ENCODE results near the gene STOML2. TPM values are rescaled to one million over a fixed set of nuclear protein-coding genes. Genes with fewer than 3 reads are reported as not detected.
"Not testable (repeated sequence)": the region's sequence is repeated elsewhere in the genome, so short reads cannot be mapped to it uniquely, and the experiment has no call there.

STOML2 gene, protein sequence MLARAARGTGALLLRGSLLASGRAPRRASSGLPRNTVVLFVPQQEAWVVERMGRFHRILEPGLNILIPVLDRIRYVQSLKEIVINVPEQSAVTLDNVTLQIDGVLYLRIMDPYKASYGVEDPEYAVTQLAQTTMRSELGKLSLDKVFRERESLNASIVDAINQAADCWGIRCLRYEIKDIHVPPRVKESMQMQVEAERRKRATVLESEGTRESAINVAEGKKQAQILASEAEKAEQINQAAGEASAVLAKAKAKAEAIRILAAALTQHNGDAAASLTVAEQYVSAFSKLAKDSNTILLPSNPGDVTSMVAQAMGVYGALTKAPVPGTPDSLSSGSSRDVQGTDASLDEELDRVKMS
- total RNA-seq: 100 to 1,000 TPM in 2 of 4 donors, 10 to 100 TPM in 2; 76.3 to 105 (median 88.6) TPM

DNA sequence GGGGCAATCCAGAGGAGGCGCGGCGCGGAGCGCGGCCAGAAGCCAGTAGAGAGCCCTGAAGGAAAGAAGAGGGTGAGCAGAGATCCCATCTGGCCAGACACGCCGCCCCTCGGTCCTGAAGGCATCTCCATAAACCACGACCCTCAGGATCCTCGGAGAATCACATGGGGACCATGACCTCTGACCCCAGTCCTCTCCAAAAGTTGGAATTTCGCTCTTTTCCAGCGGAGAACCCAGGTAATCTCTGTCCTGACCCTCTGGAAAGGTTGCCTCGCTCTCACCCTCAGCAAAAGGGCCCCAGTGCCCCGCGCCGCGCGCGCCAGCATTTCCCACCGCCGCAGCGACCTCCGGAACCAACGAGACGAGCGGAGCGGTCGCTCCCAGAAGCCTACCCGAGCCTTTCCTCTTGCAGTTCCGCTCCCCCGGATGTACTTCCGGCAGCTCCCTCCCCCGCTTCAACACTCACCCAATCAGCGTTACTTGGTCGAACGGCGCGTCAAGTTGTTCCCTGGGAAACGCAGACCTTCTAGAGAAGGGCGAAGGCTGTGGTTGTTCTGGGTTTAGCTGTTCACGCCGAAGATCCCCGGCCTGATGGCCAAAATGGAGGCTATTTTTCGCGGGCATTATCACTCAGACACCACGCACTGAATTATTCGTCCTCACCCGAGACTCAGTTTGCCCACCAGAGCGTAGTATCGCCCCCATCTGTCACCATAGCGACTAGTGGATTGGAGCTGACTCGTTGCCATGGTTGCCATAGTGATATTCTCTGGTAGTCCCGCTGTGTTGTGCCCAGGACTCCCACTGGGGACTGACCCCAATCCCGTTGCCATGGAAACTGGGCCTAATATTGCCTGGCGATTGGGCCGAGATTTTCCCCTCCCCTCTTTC, at the start of gene STOML2:
TSS of gene STOML2 (minus strand) at position 363 of the 891 bp plus-strand sequence. CDS start at position 326, 37 bp downstream.
- TF ChIP-seq POLR2A (IDR thresholded peaks at IDR 0.05): no peak
- TF ChIP-seq, protein P1, sequence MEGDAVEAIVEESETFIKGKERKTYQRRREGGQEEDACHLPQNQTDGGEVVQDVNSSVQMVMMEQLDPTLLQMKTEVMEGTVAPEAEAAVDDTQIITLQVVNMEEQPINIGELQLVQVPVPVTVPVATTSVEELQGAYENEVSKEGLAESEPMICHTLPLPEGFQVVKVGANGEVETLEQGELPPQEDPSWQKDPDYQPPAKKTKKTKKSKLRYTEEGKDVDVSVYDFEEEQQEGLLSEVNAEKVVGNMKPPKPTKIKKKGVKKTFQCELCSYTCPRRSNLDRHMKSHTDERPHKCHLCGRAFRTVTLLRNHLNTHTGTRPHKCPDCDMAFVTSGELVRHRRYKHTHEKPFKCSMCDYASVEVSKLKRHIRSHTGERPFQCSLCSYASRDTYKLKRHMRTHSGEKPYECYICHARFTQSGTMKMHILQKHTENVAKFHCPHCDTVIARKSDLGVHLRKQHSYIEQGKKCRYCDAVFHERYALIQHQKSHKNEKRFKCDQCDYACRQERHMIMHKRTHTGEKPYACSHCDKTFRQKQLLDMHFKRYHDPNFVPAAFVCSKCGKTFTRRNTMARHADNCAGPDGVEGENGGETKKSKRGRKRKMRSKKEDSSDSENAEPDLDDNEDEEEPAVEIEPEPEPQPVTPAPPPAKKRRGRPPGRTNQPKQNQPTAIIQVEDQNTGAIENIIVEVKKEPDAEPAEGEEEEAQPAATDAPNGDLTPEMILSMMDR (IDR thresholded peaks at IDR 0.05): no peak
- DNase-seq (ENCODE audit: low spot score in 2 of 2): peak; percentile 96 to 99
- 1% methylated on average over 53 to 56 of the region's 57 CpGs for WGBS, 2 donors
- intact Hi-C loops (cut with DNase I; ENCODE audit: low total_unique reads): no loop called here
- H3K4me3 ChIP-seq (ENCODE audit: low read depth, poor library complexity, severe bottlenecking): peak within 1 kb of the TSS; percentile 37

DNA sequence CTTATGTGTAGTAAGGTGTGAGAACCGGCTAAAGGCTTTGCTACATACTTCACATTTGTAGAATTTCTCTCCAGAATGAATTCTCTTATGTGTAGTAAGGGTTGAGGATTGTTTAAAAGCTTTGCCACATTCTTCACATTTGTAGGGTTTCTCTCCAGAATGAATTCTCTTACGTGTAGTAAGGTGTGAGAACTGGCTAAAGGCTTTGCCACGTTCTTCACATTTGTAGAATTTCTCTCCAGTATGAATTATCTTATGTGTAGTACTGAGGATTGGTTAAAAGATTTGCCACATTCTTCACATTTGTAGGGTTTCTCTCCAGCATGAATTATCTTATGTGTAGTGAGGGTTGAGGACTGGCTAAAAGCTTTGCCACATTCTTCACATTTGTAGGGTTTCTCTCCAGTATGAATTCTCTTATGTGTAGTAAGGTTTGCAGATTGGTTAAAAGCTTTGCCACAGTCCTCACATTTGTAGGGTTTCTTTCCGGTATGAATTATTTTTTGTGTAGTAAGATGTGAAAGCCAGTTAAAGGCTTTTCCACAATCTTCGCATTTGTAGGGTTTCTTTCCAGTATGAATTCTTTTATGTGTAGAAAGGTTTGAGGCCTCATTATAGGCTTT, 45.1 kb upstream of the STOML2 start:
- H3K4me3 ChIP-seq (ENCODE audit: low read depth, poor library complexity, severe bottlenecking); DNase-seq (ENCODE audit: low spot score in 2 of 2): not testable (repeated sequence)
- intact Hi-C loops (cut with DNase I; ENCODE audit: low total_unique reads): loop anchor here (10.0 kb wide), 1 partner anchor 727 kb away; the partner anchor contains the start of gene OR13J1
- WGBS, 2 donors: 69 to 76% methylated on average over 5 of the region's 5 CpGs

DNA sequence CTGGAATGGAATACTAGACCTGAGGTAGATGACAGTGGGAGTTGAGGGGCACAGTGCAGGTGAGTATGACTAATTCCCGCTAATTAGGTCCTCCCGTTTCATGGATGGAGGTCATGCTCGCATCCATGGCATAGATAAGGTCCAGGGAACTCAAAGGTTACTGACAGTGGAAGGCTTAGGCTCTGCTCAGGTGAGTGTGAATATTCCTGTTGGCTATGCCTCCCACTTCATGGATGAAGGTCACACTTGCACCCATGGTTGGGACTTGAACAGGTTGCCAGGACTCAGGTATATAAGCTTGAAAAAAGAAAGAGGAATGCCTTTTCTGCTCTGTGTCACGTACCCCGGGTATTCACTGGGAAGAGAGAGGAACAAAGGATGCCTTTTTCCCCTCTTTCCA, 39.1 kb upstream of the STOML2 start:
- intact Hi-C loops (cut with DNase I; ENCODE audit: low total_unique reads): loop anchor here (10.0 kb wide), 1 partner anchor 733 kb away; the partner anchor contains the start of gene OR13J1
- no peak for TF ChIP-seq POLR2A (IDR thresholded peaks at IDR 0.05)
- TF ChIP-seq, protein P1 (IDR thresholded peaks at IDR 0.05): no peak
- DNase-seq (ENCODE audit: low spot score in 2 of 2): no peak
- WGBS, 2 donors: 84 to 92% methylated on average over 5 of the region's 5 CpGs
- no peak overlapping the region for H3K4me3 ChIP-seq (ENCODE audit: low read depth, poor library complexity, severe bottlenecking)

DNA sequence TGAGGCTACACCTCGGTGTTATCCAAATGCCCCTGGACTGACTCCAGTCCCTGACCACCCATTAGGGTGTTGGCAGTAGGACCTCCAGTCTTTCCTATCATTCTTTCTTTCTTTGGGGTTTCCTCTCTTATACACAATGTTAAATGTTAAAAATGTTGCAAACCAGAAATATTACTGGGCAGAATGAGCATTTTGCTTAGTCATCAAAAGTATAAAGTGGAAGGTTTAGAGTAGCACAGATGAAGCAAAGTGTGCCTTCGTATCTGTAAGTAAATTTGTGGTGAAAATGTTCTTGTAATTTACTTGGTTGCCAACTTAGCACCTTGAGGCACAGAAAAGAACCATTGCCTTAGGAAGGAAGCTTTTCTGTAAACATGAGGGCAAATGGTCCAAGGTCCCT, 37.2 kb upstream of the STOML2 start:
- intact Hi-C loops (cut with DNase I; ENCODE audit: low total_unique reads): loop anchor here (10.0 kb wide), 1 partner anchor 735 kb away; the partner anchor contains the start of gene OR13J1
- no peak for TF ChIP-seq POLR2A (IDR thresholded peaks at IDR 0.05)
- TF ChIP-seq, protein P1 (IDR thresholded peaks at IDR 0.05): no peak
- H3K4me3 ChIP-seq (ENCODE audit: low read depth, poor library complexity, severe bottlenecking): no peak overlapping the region
- 81 to 86% methylated on average over 2 of the region's 2 CpGs for WGBS, 2 donors
- no peak for DNase-seq (ENCODE audit: low spot score in 2 of 2)

DNA sequence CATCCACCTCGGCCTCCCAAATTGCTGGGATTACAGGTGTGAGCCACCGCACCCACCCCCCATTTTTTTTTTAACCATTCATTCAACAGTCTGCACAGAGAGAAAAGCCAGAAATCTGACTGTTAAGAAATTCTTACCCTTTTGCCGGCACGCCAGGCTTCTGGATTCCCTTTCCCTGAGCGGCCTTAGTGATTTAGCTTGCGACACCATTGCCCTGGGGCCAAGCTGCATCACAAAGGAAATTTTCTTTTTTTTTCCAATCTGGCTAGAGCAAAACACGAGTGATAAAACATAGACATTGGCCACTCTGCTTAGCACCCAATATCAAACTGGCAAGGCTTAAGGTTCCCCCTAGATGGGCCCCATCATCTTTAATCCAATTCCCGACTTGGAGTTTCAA, 33.9 kb upstream of the STOML2 start:
- WGBS, 2 donors: 58 to 71% methylated on average over 8 of the region's 8 CpGs
- no peak for DNase-seq (ENCODE audit: low spot score in 2 of 2)
- TF ChIP-seq POLR2A (IDR thresholded peaks at IDR 0.05): no peak
- TF ChIP-seq, protein P1 (IDR thresholded peaks at IDR 0.05): no peak
- H3K4me3 ChIP-seq (ENCODE audit: low read depth, poor library complexity, severe bottlenecking): no peak overlapping the region
- intact Hi-C loops (cut with DNase I; ENCODE audit: low total_unique reads): loop anchor here (10.0 kb wide), 1 partner anchor 328 kb away; no protein-coding TSS in a partner anchor
